GM19324 (cell line): ENCODE results near the gene KIF19.
A peak's percentile ranks its signal among the peaks of the same experiment; 100 is the strongest.
"Not testable (repeated sequence)": the region's sequence is repeated elsewhere in the genome, so short reads cannot be mapped to it uniquely, and the experiment has no call there.

Experiments
- ATAC-seq: cut with Tn5 transposase; IDR thresholded peaks from one replicate; pipeline ENCODE4 v1.9.1; 2021; ENCODE audit warnings: mild to moderate bottlenecking, moderate library complexity; ENCODE audit not compliant: unreplicated experiment, low FRiP score

Gene KIF19, protein sequence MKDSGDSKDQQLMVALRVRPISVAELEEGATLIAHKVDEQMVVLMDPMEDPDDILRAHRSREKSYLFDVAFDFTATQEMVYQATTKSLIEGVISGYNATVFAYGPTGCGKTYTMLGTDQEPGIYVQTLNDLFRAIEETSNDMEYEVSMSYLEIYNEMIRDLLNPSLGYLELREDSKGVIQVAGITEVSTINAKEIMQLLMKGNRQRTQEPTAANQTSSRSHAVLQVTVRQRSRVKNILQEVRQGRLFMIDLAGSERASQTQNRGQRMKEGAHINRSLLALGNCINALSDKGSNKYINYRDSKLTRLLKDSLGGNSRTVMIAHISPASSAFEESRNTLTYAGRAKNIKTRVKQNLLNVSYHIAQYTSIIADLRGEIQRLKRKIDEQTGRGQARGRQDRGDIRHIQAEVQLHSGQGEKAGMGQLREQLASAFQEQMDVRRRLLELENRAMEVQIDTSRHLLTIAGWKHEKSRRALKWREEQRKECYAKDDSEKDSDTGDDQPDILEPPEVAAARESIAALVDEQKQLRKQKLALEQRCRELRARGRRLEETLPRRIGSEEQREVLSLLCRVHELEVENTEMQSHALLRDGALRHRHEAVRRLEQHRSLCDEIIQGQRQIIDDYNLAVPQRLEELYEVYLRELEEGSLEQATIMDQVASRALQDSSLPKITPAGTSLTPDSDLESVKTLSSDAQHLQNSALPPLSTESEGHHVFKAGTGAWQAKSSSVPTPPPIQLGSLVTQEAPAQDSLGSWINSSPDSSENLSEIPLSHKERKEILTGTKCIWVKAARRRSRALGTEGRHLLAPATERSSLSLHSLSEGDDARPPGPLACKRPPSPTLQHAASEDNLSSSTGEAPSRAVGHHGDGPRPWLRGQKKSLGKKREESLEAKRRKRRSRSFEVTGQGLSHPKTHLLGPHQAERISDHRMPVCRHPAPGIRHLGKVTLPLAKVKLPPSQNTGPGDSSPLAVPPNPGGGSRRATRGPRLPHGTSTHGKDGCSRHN

DNA sequence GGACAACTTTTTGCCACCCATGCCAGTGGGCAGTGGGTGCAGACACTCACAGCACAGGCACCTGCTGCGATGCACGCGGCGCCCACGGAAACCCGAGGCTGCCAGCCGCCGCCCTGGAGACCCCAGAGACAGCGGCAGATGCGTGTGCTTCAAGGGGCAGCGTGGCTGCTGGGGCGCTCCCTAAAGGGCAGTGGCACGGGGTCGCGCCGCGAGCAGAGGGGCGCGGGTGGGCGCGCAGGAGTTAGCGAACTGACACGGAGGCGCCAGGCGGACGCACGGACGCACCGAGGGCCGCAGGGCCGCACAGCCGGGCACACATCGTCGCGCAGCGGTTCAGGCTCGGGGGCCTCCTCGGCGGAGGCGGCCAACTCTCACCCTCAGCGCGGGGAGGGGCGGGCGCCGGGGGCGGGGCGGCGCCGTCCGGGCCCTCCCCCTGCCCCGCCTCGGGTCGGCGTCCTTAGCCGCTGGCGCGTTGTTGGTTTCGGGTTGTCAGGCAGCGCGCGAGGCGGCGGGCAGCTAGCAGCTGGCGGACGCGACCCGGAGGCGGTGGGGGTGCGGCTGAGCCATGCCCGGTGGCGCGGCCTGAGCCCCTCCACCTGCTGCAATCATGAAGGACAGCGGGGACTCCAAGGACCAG, at the start of gene KIF19:
KIF19 (plus strand) TSS at position 484 of the 637 bp plus-strand sequence; CDS start at position 608, 124 bp downstream.
- ATAC-seq, result peak; percentile 58

DNA sequence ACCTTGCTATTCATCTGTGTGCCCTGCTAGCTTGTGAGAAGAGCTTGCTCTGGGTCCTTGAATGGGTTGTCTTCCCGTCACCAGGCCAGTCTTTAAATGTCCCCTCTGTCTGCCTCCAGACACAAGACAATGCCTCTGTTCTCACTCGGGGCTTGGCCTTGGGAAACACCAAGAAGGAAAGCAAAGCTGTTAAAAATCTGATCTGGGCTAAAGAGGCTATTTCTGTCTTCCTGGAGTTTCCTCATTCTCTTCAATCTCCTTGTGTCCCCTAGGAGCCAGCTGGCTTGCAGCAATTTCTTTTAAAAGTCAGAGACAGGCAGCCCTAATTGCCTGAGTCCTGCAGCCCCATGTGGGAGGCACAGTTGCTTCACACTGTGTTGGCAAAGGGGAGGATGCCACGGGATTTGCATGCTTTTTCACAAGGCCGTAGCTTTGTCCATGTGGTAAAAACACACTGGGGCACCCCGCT, 49.5 kb upstream of the KIF19 start:
- ATAC-seq, result no peak

DNA sequence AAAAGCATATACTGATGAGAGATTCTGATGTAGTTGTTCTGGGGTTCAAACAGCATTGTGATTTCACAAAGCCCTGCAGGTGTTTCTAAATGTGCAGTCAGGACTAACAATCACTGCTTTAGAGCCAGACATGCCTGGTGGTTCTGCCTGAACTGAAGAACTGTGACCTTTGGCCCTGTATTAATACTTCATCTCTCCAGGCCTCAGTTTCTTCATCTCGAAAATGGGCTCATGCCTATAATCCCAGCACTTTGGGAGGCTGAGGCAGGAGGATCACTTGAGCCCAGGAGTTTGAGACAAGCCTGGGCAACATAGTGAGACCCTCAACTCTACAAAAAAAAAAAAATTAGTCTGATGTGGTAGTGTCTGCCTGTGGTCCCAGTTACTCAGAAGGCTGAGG, 48.1 kb upstream of the KIF19 start:
- no peak for ATAC-seq

DNA sequence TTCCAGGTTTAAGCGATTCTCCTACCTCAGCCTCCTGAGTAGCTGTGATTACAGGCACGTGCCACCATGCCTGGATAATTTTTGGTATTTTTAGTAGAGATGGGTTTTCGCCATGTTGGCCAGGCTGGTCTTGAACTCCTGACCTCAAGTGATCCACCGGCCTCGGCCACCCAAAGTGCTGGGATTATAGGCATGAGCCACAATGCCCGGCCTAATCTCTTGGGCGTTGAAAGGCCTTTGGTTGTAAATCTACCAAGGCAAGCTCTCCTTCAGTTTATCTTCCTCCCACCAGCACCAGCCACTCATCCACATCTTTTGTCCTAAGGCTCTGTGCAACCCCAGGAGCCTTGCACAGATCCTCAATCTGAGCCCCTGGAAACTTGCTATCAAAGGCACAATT, 46.4 kb upstream of the KIF19 start:
- ATAC-seq, result not testable (repeated sequence)

DNA sequence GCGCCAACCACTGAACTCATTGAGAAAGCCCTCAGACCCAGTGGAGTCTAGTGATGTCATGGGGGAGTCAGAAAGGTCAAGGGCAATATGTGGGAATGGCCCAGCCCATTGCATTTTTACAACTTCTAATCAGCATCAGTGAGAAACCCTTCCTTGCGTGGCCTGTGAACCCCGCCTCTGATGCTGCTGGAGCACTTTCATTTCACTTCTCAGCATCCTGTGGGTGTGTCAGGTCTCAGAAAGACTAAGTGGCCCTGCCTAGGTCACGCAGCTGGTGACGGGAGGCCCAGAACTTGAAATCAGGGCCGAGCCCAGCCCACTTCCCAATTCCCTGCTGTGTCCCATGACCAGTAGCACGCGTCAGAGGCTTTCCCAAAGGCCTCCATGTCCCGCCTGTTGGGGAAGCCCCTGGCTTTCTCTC, 45.9 kb upstream of the KIF19 start:
- ATAC-seq, result no peak

DNA sequence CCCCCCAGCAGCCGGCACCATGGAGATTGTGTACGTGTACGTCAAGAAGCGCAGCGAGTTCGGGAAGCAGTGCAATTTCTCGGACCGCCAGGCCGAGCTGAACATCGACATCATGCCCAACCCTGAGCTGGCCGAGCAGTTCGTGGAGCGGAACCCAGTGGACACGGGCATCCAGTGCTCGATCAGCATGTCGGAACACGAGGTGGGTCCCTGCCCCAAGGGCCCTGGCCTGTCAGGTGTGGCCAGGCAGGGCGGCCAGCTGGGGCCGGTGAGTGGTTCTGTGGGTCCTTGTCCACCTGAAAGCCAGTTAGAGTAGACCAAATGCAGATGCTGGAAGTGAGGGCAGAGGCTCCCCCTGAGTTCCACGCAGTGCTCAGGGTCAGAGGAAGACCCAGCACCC, 44.2 kb upstream of the KIF19 start:
- ATAC-seq, result no peak

DNA sequence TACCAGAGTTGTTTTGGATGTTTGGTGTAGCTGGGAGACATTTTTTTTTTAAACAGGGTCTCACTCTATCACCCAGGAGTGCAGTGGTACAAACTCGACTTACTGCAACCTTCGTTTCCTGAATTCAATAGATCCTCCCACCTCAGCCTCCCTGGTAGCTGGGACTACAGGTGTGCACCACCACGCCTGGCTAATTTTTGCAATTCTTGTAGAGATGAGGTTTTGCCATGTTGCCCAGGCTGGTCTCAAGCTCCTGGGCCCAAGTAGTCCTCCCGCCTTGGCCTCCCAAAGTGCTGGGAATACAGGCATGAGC, 43.8 kb upstream of the KIF19 start:
- not testable (repeated sequence) for ATAC-seq

DNA sequence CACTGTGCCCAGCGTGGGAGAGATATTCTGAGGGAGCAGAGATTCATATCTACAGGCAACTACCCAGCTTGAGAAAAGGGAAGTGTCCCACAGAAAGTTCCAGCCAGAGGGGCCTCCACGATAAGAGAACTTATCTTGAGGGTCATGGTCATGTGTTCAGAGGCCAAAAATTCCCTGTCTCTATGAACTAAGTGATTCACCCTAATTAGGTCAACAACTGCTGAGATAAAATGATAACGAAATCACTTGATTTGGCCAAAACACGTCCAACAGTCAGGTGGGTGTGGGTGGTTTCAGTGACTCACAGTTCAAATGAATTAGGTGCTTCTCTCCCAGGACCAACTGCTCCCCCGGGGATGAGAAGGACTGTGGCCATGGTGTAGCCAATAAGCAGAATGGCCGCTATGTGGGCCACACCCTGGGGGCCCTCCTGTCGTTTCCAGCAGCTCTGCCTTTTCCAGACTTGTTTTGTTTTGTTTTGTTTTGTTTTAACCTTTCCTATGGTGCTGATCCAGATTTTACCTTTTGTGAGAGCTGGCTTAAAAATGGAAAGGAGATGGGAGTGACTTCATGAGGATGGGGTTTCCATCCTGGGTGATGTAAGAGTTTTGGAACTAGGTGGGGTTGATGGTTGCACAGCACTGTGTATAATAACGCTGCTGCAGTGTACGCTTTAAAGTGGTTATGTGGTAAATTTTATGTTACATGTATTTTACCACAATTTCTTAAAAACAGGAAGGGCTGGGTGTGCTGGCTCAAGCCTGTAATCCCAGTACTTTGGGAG, 43.2 kb upstream of the KIF19 start:
- ATAC-seq, result no peak

DNA sequence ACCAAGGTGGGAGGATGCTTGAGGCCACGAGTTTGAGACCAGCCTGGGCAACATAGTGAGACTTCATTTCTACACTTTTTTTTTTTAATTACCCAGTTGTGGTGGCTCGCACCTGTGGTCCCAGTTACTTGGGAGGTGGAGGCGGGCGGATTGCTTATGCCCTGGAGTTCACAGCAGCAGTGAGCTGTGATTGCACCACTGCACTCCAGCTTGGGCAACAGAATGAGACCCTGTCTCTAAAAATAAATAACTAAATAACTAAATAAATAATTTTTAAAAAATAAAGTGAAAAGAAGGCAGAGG, 42.7 kb upstream of the KIF19 start:
- ATAC-seq, result no peak

DNA sequence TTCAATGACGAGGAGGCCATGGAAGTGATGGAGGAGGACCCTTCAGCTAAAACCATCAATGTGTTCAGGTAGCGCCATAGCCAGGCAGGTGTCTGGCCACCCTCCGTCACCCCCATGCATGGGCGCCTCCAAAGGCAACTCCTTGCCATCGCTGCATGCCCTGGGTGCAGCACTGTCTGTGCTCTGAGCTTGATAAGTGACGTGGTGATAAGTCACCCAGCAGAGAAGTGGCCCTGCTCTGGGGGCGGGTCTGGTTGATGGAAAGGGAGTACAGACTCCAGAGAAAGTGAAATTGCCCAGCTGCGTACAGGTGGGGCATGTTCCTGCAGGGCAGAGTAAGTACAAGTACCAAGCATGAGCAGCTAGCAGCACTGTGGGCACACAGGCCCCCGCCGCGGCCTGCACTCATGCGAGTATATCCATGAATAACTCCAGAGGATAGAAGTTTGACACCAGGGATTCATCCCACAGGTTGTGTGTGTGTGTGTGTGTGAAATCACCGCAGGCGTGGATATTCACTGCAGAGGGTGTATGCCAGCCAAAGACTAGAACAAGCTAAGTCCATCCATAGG, 38.9 kb upstream of the KIF19 start:
- ATAC-seq, result no peak

DNA sequence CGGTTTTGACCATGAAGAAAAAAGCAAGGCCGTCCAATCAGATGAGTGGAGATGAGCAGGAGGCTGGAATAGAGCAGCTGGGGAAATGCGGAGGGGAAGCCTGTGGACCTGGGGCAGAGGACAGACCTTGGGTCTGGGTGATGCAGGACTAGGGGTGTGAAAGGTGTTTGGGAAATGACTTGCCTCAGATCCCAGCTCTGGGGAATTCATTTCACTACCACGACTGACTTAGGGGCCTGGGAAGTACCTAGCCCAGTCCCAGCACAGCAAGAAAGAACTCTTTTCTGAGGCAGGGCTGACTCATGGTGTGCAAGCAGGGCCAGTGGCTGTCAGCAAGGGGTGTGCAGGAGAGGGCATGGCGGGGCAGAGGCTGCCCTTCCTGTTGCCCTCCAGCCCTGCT, 37.2 kb upstream of the KIF19 start:
- no peak for ATAC-seq

DNA sequence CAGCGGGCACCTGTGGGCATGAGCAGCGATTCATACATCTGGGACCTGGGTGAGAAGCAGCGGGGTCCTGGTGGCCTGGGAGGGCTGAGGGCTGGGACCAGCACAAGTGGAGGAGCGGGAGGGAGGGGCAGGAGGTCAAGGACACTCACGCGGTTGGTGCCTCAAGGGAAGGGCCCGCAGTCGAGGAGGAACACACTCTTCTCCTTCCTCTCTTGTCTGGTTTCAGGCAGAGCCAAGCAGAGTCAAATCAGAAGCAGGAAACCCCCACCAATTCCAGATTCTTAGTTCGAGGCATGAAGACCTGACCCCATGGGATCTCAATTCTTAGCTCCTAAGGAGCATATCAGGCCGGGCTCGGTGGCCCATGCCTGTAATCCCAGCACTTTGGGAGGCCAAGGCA, 36.3 kb upstream of the KIF19 start:
- ATAC-seq, result no peak

DNA sequence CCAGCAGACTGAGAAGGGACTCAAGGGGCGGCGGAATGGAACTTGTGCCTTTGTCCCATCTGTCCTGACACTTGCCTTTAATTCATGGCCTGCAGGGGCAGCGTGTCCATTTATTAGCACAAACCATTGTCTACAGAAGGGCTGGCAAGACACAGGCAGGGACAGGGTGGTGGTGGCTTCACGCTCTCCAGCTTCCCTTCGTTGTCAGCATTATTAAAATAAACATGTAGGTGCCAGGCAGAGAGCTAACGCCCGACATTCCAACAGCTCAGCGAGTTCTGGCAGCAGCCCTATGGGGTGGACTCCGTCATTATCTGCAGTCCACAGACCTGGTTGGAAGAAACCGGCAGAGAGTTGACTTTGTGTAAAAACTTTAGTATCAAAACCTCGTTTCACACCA, 35.7 kb upstream of the KIF19 start:
- ATAC-seq, result no peak

DNA sequence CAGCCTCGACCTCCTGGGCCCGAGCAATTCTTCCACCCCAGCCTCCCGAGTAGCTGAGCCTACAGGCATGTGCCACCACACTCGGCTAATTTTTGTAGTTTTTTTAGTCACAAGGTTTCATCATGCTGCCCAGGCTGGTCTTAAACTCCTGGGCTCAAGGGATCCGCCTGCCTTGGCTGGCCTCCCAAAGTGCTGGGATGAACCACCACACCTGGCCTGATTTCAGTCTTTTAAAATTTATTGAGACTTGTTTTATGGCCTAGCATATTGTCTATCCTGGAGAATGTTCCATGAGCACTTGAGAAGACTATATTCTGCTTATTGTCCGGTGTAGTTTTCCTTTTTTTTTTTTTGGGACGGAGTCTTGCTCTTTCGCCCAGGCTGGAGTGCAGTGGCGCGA, 33.5 kb upstream of the KIF19 start:
- ATAC-seq, result no peak

DNA sequence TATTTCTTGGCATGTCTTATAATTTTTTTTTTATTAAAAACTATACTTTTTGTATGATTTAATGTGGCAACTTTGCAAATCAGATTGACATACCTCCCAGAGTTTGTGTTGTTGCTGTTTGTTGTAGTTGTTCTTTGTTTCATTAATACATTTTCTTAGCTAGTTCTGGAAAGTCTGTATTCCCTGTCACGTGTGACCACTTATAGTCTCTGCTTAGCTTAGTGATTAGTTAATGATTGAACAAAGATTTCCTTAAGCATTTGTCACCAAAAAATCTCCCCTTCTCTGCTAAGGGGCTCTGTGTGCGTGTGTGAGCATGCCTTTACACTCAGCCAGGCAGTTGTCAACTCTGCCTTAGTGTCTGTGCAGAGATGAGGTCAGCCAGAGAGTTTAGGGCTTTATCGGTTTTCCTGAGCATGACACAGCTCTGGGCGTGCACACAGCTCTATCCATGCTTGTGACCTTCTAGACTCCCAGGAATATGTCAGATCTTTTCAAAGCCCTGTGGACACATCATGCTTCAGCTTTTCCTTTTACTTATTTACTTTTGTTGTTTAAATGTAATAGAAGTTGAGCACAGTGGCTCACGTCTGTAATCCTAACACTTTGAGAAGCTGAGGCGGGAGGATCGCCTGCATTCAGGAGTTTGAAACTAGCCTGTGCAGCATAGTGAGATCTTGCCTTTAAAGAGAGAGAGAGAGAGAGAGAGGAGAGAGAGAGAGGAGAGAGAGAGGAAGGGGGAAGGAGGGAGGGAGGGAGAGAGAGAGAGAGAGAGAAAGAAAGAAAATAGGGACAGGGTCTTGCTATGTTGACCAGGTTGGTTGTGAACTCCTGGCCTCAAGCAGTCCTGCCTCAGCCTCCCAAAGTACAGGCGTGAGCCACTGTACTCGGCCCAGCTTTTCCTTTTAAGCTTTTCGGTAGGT, 30.1 kb upstream of the KIF19 start:
- no peak for ATAC-seq

DNA sequence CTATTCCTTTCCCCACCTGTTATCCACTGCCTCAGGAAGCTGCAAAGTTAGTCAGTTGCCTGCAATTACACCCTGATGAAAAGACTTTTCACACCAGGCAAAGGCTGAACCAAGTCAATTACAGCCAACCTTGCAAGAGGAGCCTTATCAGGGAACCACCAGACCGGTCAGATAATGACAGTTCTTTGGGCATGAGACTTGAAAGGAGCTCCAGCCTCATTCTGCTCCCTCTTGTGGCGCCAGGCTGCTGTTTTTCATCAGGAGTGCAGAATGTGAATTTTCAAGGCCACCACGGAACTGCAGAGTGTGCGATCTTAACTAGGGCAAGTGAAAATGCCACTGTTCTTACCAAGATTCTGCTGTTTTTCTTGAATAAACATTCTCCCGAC, 29.5 kb upstream of the KIF19 start:
- ATAC-seq, result no peak

DNA sequence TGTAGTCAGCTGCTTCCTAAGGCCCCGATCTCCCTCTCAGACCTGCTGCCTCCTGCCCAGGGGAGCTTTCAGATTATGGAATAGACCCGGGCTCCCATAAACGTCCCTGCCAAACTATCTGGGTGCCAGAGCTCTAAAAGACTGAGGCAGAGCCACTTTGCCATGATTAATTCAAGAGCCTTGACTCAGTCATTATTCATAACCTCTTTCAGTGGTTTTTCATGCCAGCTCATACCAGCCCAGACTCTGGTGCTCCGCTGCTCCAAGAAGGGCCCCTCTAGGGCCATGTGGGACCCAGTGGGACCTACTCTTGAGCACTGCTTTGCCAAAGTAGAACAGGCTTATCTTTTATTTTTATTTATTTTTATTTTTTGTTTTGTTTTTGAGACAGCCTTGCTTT, 28.1 kb upstream of the KIF19 start:
- no peak for ATAC-seq

DNA sequence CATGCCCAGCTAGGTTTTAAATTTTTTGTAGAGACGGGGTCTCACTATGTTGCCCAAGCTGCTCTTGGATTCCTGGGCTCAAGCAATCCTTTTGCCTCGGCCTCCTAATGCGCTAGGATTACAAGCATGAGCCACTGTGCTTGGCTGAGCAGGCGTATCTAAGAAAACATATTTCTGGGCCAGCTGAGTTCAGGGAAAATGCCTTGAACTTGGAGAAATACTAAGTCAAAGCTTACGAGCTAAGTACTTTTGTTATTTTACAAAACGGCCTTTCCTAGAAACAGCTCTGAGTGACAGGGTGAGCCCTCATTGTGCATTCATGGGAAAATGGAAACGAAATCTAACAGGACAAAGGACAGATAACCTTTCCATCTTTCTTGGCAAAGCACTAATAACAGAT, 27.2 kb upstream of the KIF19 start:
- ATAC-seq, result no peak
